ENCODE results near the gene AMOTL1. TPM values are rescaled to one million over a fixed set of nuclear protein-coding genes. Genes with fewer than 3 reads are reported as not detected.

The AMOTL1 gene
- total RNA-seq, 1 donor from 2014 or later, result 45.6 TPM

GRCh38 chr11:94739331-94739730, 28.8 kb upstream of the AMOTL1 start:
- peaks cover 13% of the 10 kb centered on the region for H3K4me1 Mint-ChIP-seq (ENCODE audit: low read depth)
- H3K4me3 Mint-ChIP-seq (ENCODE audit: unreplicated experiment), result no peak overlapping the region
- no peaks in the 10 kb centered on the region for H3K9me3 Mint-ChIP-seq (ENCODE audit: low read depth)
- no peaks in the 10 kb centered on the region for H3K27me3 Mint-ChIP-seq (ENCODE audit: low read depth)
- no peak for DNase-seq (ENCODE audit: low spot score)
- H3K27ac Mint-ChIP-seq (ENCODE audit: unreplicated experiment), result no peak overlapping the region
- H3K36me3 Mint-ChIP-seq (ENCODE audit: low read depth), result no peaks in the 10 kb centered on the region
- no peak for TF ChIP-seq CTCF (IDR thresholded peaks at IDR 0.05)

- Mint-ChIP-seq H3K27me3 (ENCODE audit: low read depth) (no peaks in the 10 kb centered on the region), H3K36me3 (ENCODE audit: low read depth) (no peaks in the 10 kb centered on the region), H3K27ac (ENCODE audit: unreplicated experiment) (no peak overlapping the region), H3K4me3 (ENCODE audit: unreplicated experiment) (peak overlapping the region; percentile 79), H3K9me3 (ENCODE audit: low read depth) (no peaks in the 10 kb centered on the region), H3K4me1 (ENCODE audit: low read depth) (peaks cover 13% of the 10 kb centered on the region)
- TF ChIP-seq CTCF (IDR thresholded peaks at IDR 0.05), result no peak
- DNase-seq (ENCODE audit: low spot score), result no peak
Measured at GRCh38 chr11:94740083-94741021, 27.8 kb upstream of the AMOTL1 start.

- Mint-ChIP-seq H3K4me3 (ENCODE audit: unreplicated experiment) (peak overlapping the region; percentile 79), H3K9me3 (ENCODE audit: low read depth) (no peaks in the 10 kb centered on the region), H3K27ac (ENCODE audit: unreplicated experiment) (peak overlapping the region; percentile 46), H3K36me3 (ENCODE audit: low read depth) (no peaks in the 10 kb centered on the region), H3K27me3 (ENCODE audit: low read depth) (no peaks in the 10 kb centered on the region), H3K4me1 (ENCODE audit: low read depth) (peaks cover 13% of the 10 kb centered on the region)
- TF ChIP-seq CTCF (IDR thresholded peaks at IDR 0.05), result peak; percentile 76
- no peak for DNase-seq (ENCODE audit: low spot score)
Measured at GRCh38 chr11:94741022-94741679, 27.0 kb upstream of the AMOTL1 start.

GRCh38 chr11:94742665-94743064, 25.5 kb upstream of the AMOTL1 start:
- TF ChIP-seq CTCF (IDR thresholded peaks at IDR 0.05), result no peak
- H3K36me3 Mint-ChIP-seq (ENCODE audit: low read depth), result no peaks in the 10 kb centered on the region
- no peak overlapping the region for H3K4me3 Mint-ChIP-seq (ENCODE audit: unreplicated experiment)
- H3K27me3 Mint-ChIP-seq (ENCODE audit: low read depth), result no peaks in the 10 kb centered on the region
- no peak overlapping the region for H3K27ac Mint-ChIP-seq (ENCODE audit: unreplicated experiment)
- H3K9me3 Mint-ChIP-seq (ENCODE audit: low read depth), result no peaks in the 10 kb centered on the region
- H3K4me1 Mint-ChIP-seq (ENCODE audit: low read depth), result peaks cover 25% of the 10 kb centered on the region
- DNase-seq (ENCODE audit: low spot score), result no peak

- Mint-ChIP-seq H3K4me3 (ENCODE audit: unreplicated experiment) (no peak overlapping the region), H3K9me3 (ENCODE audit: low read depth) (no peaks in the 10 kb centered on the region), H3K27ac (ENCODE audit: unreplicated experiment) (no peak overlapping the region), H3K4me1 (ENCODE audit: low read depth) (peaks cover 28% of the 10 kb centered on the region), H3K27me3 (ENCODE audit: low read depth) (no peaks in the 10 kb centered on the region), H3K36me3 (ENCODE audit: low read depth) (no peaks in the 10 kb centered on the region)
- TF ChIP-seq CTCF (IDR thresholded peaks at IDR 0.05), result no peak
- DNase-seq (ENCODE audit: low spot score), result no peak
Measured at GRCh38 chr11:94746721-94747120, 21.4 kb upstream of the AMOTL1 start.
